ENCODE data around the gene RAB40C. TPM values are rescaled to one million over a fixed set of nuclear protein-coding genes. Genes with fewer than 3 reads are reported as not detected.

RAB40C gene
- total RNA-seq, 1 experiment from 2014 or later, result 26.3 TPM

GRCh38 chr16:586645-587590 is 2.9 kb upstream of the RAB40C start:
- Histone ChIP-seq H3K36me3 (replicated peaks; ENCODE audit: control insufficient read depth, insufficient read depth, low read length) (no peaks in the 10 kb centered on the region; the same call in 1 of the 2 replicates), H3K4me3 (ENCODE audit: insufficient read depth, low read depth, low read length) (no peak overlapping the region), H3K27me3 (ENCODE audit: control insufficient read depth, insufficient read depth, low read length) (peaks cover 14% of the 10 kb centered on the region)
- DNase-seq, result no peak

- Histone ChIP-seq H3K27me3 (ENCODE audit: control insufficient read depth, insufficient read depth, low read length) (peaks cover 14% of the 10 kb centered on the region), H3K36me3 (replicated peaks; ENCODE audit: control insufficient read depth, insufficient read depth, low read length) (no peaks in the 10 kb centered on the region; the same call in none of the 2 replicates), H3K4me3 (ENCODE audit: insufficient read depth, low read depth, low read length) (peak overlapping the region; percentile 87)
- peak; percentile 78 for DNase-seq
Measured at GRCh38 chr16:588639-588888, 1.3 kb upstream of the RAB40C start.

GRCh38 chr16:588889-589657 is 793 bp upstream of the RAB40C start:
- peak overlapping the region; percentile 87 for H3K4me3 ChIP-seq (ENCODE audit: insufficient read depth, low read depth, low read length)
- DNase-seq, result peak; percentile 99
- H3K36me3 ChIP-seq (replicated peaks; ENCODE audit: control insufficient read depth, insufficient read depth, low read length), result no peaks in the 10 kb centered on the region; the same call in none of the 2 replicates
- H3K27me3 ChIP-seq (ENCODE audit: control insufficient read depth, insufficient read depth, low read length), result peaks cover 14% of the 10 kb centered on the region

GRCh38 chr16:590188-590814 is 435 bp downstream of the RAB40C start:
- Histone ChIP-seq H3K27me3 (ENCODE audit: control insufficient read depth, insufficient read depth, low read length) (peaks cover 13% of the 10 kb centered on the region), H3K4me3 (ENCODE audit: insufficient read depth, low read depth, low read length) (peak overlapping the region; percentile 79), H3K36me3 (replicated peaks; ENCODE audit: control insufficient read depth, insufficient read depth, low read length) (no peaks in the 10 kb centered on the region; the same call in none of the 2 replicates)
- no peak for DNase-seq

- H3K4me3 ChIP-seq (ENCODE audit: insufficient read depth, low read depth, low read length), result peak overlapping the region; percentile 79
- H3K27me3 ChIP-seq (ENCODE audit: control insufficient read depth, insufficient read depth, low read length), result peaks cover 11% of the 10 kb centered on the region
- no peaks in the 10 kb centered on the region; the same call in none of the 2 replicates for H3K36me3 ChIP-seq (replicated peaks; ENCODE audit: control insufficient read depth, insufficient read depth, low read length)
- DNase-seq, result no peak
Measured at GRCh38 chr16:590815-591200, 942 bp downstream of the RAB40C start.

GRCh38 chr16:591231-591630 is 1.4 kb downstream of the RAB40C start:
- no peak for DNase-seq

GRCh38 chr16:591892-592517 is 2.1 kb downstream of the RAB40C start:
- peaks cover 6% of the 10 kb centered on the region; the same call in 1 of the 2 replicates for H3K27me3 ChIP-seq (ENCODE audit: control insufficient read depth, insufficient read depth, low read length)
- DNase-seq, result no peak
- no peaks in the 10 kb centered on the region; the same call in none of the 2 replicates for H3K36me3 ChIP-seq (replicated peaks; ENCODE audit: control insufficient read depth, insufficient read depth, low read length)
- no peak overlapping the region for H3K4me3 ChIP-seq (ENCODE audit: insufficient read depth, low read depth, low read length)

More at GRCh38 chr16:591231-591630, 1.4 kb downstream of the RAB40C start:
- no peaks in the 10 kb centered on the region; the same call in none of the 2 replicates for H3K36me3 ChIP-seq (replicated peaks; ENCODE audit: control insufficient read depth, insufficient read depth, low read length)
- peaks cover 11% of the 10 kb centered on the region for H3K27me3 ChIP-seq (ENCODE audit: control insufficient read depth, insufficient read depth, low read length)
- no peak overlapping the region; the same call in 1 of the 2 replicates for H3K4me3 ChIP-seq (ENCODE audit: insufficient read depth, low read depth, low read length)

GRCh38 chr16:592518-593306 is 2.8 kb downstream of the RAB40C start:
- Histone ChIP-seq H3K27me3 (ENCODE audit: control insufficient read depth, insufficient read depth, low read length) (peaks cover 6% of the 10 kb centered on the region; the same call in 1 of the 2 replicates), H3K36me3 (replicated peaks; ENCODE audit: control insufficient read depth, insufficient read depth, low read length) (no peaks in the 10 kb centered on the region; the same call in none of the 2 replicates), H3K4me3 (ENCODE audit: insufficient read depth, low read depth, low read length) (no peak overlapping the region)
- no peak for DNase-seq

- peaks cover 6% of the 10 kb centered on the region; the same call in 1 of the 2 replicates for H3K27me3 ChIP-seq (ENCODE audit: control insufficient read depth, insufficient read depth, low read length)
- no peak for DNase-seq
- no peaks in the 10 kb centered on the region; the same call in none of the 2 replicates for H3K36me3 ChIP-seq (replicated peaks; ENCODE audit: control insufficient read depth, insufficient read depth, low read length)
- H3K4me3 ChIP-seq (ENCODE audit: insufficient read depth, low read depth, low read length), result no peak overlapping the region
Measured at GRCh38 chr16:593406-593805, 3.5 kb downstream of the RAB40C start.

- H3K27me3 ChIP-seq (ENCODE audit: control insufficient read depth, insufficient read depth, low read length), result peaks cover 6% of the 10 kb centered on the region; the same call in 1 of the 2 replicates
Measured at GRCh38 chr16:593807-594206, 3.9 kb downstream of the RAB40C start.

GRCh38 chr16:595094-595528 is 5.2 kb downstream of the RAB40C start:
- Histone ChIP-seq H3K4me3 (ENCODE audit: insufficient read depth, low read depth, low read length) (no peak overlapping the region), H3K27me3 (ENCODE audit: control insufficient read depth, insufficient read depth, low read length) (peaks cover 6% of the 10 kb centered on the region; the same call in 1 of the 2 replicates), H3K36me3 (replicated peaks; ENCODE audit: control insufficient read depth, insufficient read depth, low read length) (peaks cover 1% of the 10 kb centered on the region)
- DNase-seq, result no peak

More at GRCh38 chr16:593807-594206, 3.9 kb downstream of the RAB40C start:
- DNase-seq, result no peak
- Histone ChIP-seq H3K36me3 (replicated peaks; ENCODE audit: control insufficient read depth, insufficient read depth, low read length) (no peaks in the 10 kb centered on the region; the same call in none of the 2 replicates), H3K4me3 (ENCODE audit: insufficient read depth, low read depth, low read length) (no peak overlapping the region)

- no peaks in the 10 kb centered on the region; the same call in 1 of the 2 replicates for H3K27me3 ChIP-seq (ENCODE audit: control insufficient read depth, insufficient read depth, low read length)
- DNase-seq, result no peak
- no peak overlapping the region for H3K4me3 ChIP-seq (ENCODE audit: insufficient read depth, low read depth, low read length)
- H3K36me3 ChIP-seq (replicated peaks; ENCODE audit: control insufficient read depth, insufficient read depth, low read length), result peaks cover 1% of the 10 kb centered on the region
Measured at GRCh38 chr16:595942-596735, 6.3 kb downstream of the RAB40C start.

GRCh38 chr16:596736-597060 is 6.8 kb downstream of the RAB40C start:
- peaks cover 1% of the 10 kb centered on the region for H3K36me3 ChIP-seq (replicated peaks; ENCODE audit: control insufficient read depth, insufficient read depth, low read length)
- no peaks in the 10 kb centered on the region for H3K27me3 ChIP-seq (ENCODE audit: control insufficient read depth, insufficient read depth, low read length)
- no peak overlapping the region for H3K4me3 ChIP-seq (ENCODE audit: insufficient read depth, low read depth, low read length)
- no peak for DNase-seq

Data from H7 (cell line).